ENCODE results near the gene TBX21.

TBX21 gene

GRCh38 chr17:47697906-47698711 lies 34.9 kb upstream of the TBX21 start:
- no peak for DNase-seq

- DNase-seq = peak; percentile 24
Observed at GRCh38 chr17:47698749-47699535, 34.1 kb upstream of the TBX21 start.

GRCh38 chr17:47699536-47699840 lies 33.5 kb upstream of the TBX21 start:
- no peak for DNase-seq

- no peak for DNase-seq
Observed at GRCh38 chr17:47700471-47701449, 32.3 kb upstream of the TBX21 start.

GRCh38 chr17:47701608-47702007 lies 31.4 kb upstream of the TBX21 start:
- DNase-seq = no peak

GRCh38 chr17:47702391-47702995 lies 30.5 kb upstream of the TBX21 start:
- no peak for DNase-seq

- peak; percentile 18 for DNase-seq
Observed at GRCh38 chr17:47703191-47703591, 29.8 kb upstream of the TBX21 start.

- no peak for DNase-seq
Observed at GRCh38 chr17:47703671-47704070, 29.4 kb upstream of the TBX21 start.

- DNase-seq = peak; percentile 33
Observed at GRCh38 chr17:47704116-47704515, 28.9 kb upstream of the TBX21 start.

GRCh38 chr17:47704736-47705135 lies 28.3 kb upstream of the TBX21 start:
- no peak for DNase-seq

GRCh38 chr17:47705536-47706530 lies 27.2 kb upstream of the TBX21 start:
- no peak for DNase-seq

GRCh38 chr17:47707056-47707804 lies 25.8 kb upstream of the TBX21 start:
- DNase-seq = no peak

- DNase-seq = no peak
Observed at GRCh38 chr17:47707884-47708283, 25.2 kb upstream of the TBX21 start.

- no peak for DNase-seq
Observed at GRCh38 chr17:47708312-47708863, 24.6 kb upstream of the TBX21 start.

GRCh38 chr17:47708864-47709541 lies 24.0 kb upstream of the TBX21 start:
- no peak for DNase-seq

GRCh38 chr17:47709594-47709993 lies 23.4 kb upstream of the TBX21 start:
- no peak for DNase-seq

GRCh38 chr17:47711366-47712099 lies 21.5 kb upstream of the TBX21 start:
- DNase-seq = no peak

GRCh38 chr17:47712330-47713023 lies 20.6 kb upstream of the TBX21 start:
- DNase-seq = no peak

Measured in GDM1 (cell line).